Ishikawa (cell line): Measurements from ENCODE around the gene GNAL.
A peak's percentile ranks its signal among the peaks of the same experiment; 100 is the strongest.

Source experiments
- CEBPB ChIP-seq: IDR thresholded peaks from 2 replicates; pipeline ENCODE4 v1.6.1; 2012
- CREB1 ChIP-seq: IDR thresholded peaks from 2 replicates; pipeline ENCODE4 v1.6.1; 2012; ENCODE audit warnings: low read depth
- EGR1 ChIP-seq: IDR thresholded peaks from 2 replicates; pipeline ENCODE4 v1.6.1; 2012
- EP300 ChIP-seq: IDR thresholded peaks from 2 replicates; pipeline ENCODE4 v1.6.1; 2012; ENCODE audit warnings: borderline replicate concordance
- FOXM1 ChIP-seq: IDR thresholded peaks from 2 replicates; pipeline ENCODE4 v1.6.1; 2012; ENCODE audit warnings: low read depth, borderline replicate concordance
- MAX ChIP-seq: IDR thresholded peaks from 2 replicates; pipeline ENCODE4 v1.6.1; 2012
- NFIC ChIP-seq: IDR thresholded peaks from 2 replicates; pipeline ENCODE4 v1.6.1; 2012
- RAD21 ChIP-seq: IDR thresholded peaks from 2 replicates; pipeline ENCODE4 v1.6.1; 2012; ENCODE audit warnings: low read depth
- TAF1 ChIP-seq: IDR thresholded peaks from 2 replicates; pipeline ENCODE4 v1.6.1; 2012; ENCODE audit warnings: low read depth, mild to moderate bottlenecking
- TCF12 ChIP-seq: IDR thresholded peaks from 2 replicates; pipeline ENCODE4 v1.6.1; 2012; ENCODE audit warnings: low read depth
- TEAD4 ChIP-seq: IDR thresholded peaks from 2 replicates; pipeline ENCODE4 v1.6.1; 2012
- USF1 ChIP-seq: IDR thresholded peaks from 2 replicates; pipeline ENCODE4 v1.6.1; 2012
- YY1 ChIP-seq: IDR thresholded peaks from 2 replicates; pipeline ENCODE4 v1.6.1; 2012; ENCODE audit warnings: low read depth
- ZBTB7A ChIP-seq: IDR thresholded peaks from 2 replicates; pipeline ENCODE4 v1.6.1; 2012; ENCODE audit warnings: low read depth
- TF ChIP-seq, protein P1 (sequence below): IDR thresholded peaks from 2 replicates; pipeline ENCODE4 v1.6.1; 2012; ENCODE audit warnings: low read depth, mild to moderate bottlenecking

The GNAL gene

GRCh38 chr18:11801573-11801972 is 112.5 kb downstream of the GNAL start:
- TF ChIP-seq CREB1 (no peak), TAF1 (no peak), TEAD4 (no peak), TCF12 (no peak), RAD21 (no peak), YY1 (no peak), FOXM1 (no peak), EP300 (no peak), NFIC (no peak)

- TF ChIP-seq TEAD4 (no peak), MAX (no peak), RAD21 (no peak)
- TF ChIP-seq, protein P1, sequence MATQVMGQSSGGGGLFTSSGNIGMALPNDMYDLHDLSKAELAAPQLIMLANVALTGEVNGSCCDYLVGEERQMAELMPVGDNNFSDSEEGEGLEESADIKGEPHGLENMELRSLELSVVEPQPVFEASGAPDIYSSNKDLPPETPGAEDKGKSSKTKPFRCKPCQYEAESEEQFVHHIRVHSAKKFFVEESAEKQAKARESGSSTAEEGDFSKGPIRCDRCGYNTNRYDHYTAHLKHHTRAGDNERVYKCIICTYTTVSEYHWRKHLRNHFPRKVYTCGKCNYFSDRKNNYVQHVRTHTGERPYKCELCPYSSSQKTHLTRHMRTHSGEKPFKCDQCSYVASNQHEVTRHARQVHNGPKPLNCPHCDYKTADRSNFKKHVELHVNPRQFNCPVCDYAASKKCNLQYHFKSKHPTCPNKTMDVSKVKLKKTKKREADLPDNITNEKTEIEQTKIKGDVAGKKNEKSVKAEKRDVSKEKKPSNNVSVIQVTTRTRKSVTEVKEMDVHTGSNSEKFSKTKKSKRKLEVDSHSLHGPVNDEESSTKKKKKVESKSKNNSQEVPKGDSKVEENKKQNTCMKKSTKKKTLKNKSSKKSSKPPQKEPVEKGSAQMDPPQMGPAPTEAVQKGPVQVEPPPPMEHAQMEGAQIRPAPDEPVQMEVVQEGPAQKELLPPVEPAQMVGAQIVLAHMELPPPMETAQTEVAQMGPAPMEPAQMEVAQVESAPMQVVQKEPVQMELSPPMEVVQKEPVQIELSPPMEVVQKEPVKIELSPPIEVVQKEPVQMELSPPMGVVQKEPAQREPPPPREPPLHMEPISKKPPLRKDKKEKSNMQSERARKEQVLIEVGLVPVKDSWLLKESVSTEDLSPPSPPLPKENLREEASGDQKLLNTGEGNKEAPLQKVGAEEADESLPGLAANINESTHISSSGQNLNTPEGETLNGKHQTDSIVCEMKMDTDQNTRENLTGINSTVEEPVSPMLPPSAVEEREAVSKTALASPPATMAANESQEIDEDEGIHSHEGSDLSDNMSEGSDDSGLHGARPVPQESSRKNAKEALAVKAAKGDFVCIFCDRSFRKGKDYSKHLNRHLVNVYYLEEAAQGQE: peak; percentile 54; the same call in 1 of the 2 replicates
Observed at GRCh38 chr18:11802158-11802557, 113.1 kb downstream of the GNAL start.

DNA sequence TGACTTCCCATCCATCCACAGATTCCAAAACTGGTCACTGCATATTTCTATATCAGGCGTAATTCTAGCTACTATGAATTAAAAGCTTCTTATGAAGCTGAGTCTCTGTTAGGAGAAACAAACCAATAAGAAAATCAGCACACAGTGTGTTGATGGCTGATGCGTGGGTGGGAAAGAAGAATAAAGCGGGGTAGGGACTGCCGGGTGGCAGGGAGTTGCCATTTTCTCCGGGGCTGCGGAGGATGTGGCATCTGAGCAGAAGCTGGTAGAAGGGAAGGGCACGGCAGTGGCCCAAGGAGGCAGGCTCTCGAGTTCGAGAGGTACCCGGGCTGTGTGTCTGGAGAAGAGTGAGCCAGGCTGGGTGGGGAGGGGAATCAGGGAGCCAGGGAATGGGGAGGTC is 113.5 kb downstream of the GNAL start:
- TF ChIP-seq ZBTB7A (no peak), CEBPB (no peak), TEAD4 (no peak), EP300 (no peak), EGR1 (no peak), CREB1 (no peak), TAF1 (no peak), FOXM1 (no peak), USF1 (no peak), TCF12 (no peak), YY1 (no peak), MAX (no peak), NFIC (no peak), RAD21 (no peak)
- TF ChIP-seq, protein P1: no peak

DNA sequence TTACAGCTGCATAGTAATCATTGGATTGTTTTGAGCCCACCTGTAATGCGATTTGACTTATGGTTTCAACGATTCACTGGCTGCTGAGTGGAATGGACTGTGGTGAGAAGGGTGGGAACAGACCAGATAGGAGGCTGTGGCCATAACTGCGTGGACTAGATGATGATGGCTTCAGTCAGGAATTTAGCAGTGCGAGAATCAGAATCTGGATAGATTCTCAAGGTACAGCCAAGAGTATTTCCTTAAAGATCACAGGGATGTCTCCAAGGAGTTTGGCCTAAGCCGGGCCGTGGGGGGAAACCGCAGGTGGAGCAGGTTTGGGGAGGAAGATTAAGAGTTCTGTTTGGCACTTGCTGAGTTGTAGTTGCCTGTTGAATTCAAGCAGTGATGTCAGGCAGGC is 118.2 kb downstream of the GNAL start:
- TF ChIP-seq YY1 (no peak), EP300 (no peak), TAF1 (no peak)

- TF ChIP-seq EP300: no peak
- no peak for TF ChIP-seq FOXM1
- TF ChIP-seq, protein P1: no peak
- TF ChIP-seq TAF1: no peak
- no peak for TF ChIP-seq USF1
- TF ChIP-seq ZBTB7A: no peak
- TF ChIP-seq CEBPB: no peak
- no peak for TF ChIP-seq CREB1
- no peak for TF ChIP-seq NFIC
- no peak for TF ChIP-seq RAD21
- no peak for TF ChIP-seq TEAD4
- no peak for TF ChIP-seq YY1
- TF ChIP-seq MAX: no peak
- TF ChIP-seq EGR1: no peak
- TF ChIP-seq TCF12: no peak
Observed at GRCh38 chr18:11808001-11808855, 119.2 kb downstream of the GNAL start.
